ENCODE results near the gene SPEF1. TPM values are rescaled to one million over a fixed set of nuclear protein-coding genes. Genes with fewer than 3 reads are reported as not detected.
A peak's percentile ranks its signal among the peaks of the same experiment; 100 is the strongest.

Gene SPEF1
- total and polyA plus RNA-seq, 10 of the 15 experiments (the other 5 are each of a cell fraction or from before 2014, with no cell fraction given), result 0.12 TPM; not detected in 9

DNA sequence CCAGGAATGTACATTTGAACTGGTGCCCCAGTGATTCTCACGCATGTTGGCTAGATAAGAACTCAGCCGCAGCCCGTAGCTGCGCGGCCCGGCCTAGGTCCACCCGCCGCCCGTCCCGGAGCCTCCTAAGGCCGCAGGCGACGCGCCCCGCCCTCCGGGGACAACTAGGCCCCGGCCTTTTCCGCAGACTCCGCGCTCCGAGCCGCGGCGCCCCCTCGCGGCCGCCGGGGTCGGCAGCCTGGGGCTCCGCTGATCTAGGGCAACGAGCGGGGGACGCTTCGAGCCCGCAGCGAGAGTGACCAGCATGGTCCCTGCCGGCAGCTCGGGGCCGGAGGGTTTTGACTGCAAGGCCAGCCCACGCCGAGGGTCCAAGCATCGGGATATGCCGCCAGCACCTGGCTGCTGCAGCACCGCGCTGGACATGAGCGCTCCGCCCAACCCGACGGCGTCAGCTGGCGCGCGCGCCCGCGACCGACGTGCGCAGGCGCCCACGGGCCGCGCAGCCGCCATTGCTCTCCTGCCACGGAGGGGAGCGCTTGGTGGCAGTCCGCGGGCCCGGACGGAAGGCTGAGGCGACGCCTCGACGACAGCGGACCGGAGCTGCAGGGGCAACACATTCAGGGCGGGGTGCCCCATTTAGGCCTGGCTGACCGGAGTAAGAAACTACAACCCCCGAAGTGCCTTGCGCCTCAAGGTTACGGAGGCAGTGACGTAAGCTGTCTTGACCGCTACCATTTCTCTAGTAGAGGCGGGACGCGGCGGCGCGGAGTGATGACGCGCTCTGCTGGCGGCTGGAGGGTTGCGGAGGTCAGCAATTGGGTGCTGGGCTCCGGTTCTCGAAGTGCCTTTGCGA is 39.0 kb upstream of the SPEF1 start, which contains the start of gene AP5S1 (continued):
- TF ChIP-seq ASH2L (IDR thresholded peaks at IDR 0.05; ENCODE audit: borderline replicate concordance, low read depth), result peak; percentile 97; the same call in 1 of the 2 replicates
- TF ChIP-seq BACH1 (IDR thresholded peaks at IDR 0.05; ENCODE audit: borderline replicate concordance), result peak; percentile 84
- TF ChIP-seq, protein P1, sequence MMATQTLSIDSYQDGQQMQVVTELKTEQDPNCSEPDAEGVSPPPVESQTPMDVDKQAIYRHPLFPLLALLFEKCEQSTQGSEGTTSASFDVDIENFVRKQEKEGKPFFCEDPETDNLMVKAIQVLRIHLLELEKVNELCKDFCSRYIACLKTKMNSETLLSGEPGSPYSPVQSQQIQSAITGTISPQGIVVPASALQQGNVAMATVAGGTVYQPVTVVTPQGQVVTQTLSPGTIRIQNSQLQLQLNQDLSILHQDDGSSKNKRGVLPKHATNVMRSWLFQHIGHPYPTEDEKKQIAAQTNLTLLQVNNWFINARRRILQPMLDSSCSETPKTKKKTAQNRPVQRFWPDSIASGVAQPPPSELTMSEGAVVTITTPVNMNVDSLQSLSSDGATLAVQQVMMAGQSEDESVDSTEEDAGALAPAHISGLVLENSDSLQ (IDR thresholded peaks at IDR 0.05), result no peak
- TF ChIP-seq SUPT20H (IDR thresholded peaks at IDR 0.05; ENCODE audit: borderline replicate concordance, control insufficient read depth, low read depth, low read length), result no peak
- no peak for TF ChIP-seq MTA3 (IDR thresholded peaks at IDR 0.05; ENCODE audit: borderline replicate concordance, low read length)
- peak; percentile 99 for TF ChIP-seq LARP7 (IDR thresholded peaks at IDR 0.05)
- peak; percentile 99 for TF ChIP-seq IKZF1 (conservative IDR thresholded peaks at IDR 0.05)
- peak; percentile 92; the same call in 1 of the 2 replicates for TF ChIP-seq RB1 (IDR thresholded peaks at IDR 0.05; ENCODE audit: borderline replicate concordance)

GRCh38 chr20:3819411-3820047 is 38.3 kb upstream of the SPEF1 start:
- BruUV-seq (replicated peaks), result TSS peak; percentile 89

More at GRCh38 chr20:3819411-3820047, 38.3 kb upstream of the SPEF1 start:
- ATAC-seq (no peak), FAIRE-seq (no peak), DNase-seq (ENCODE audit: low read depth, low spot score) (no peak)
- peaks cover 5 to 9% of the 10 kb centered on the region in 2 experiments for H3K36me3 ChIP-seq (ENCODE audit: control insufficient read depth in 2 of 2, insufficient read depth in 2 of 2, low read length in 1 of 2)
- peak overlapping the region; percentile 99 for H3K27ac ChIP-seq (ENCODE audit: control insufficient read depth, insufficient read depth)
- H3K27me3 ChIP-seq (replicated peaks in 1 of 2; ENCODE audit: control insufficient read depth in 2 of 2, insufficient read depth in 2 of 2, low read length in 1 of 2), result no peaks in the 10 kb centered on the region
- H4K20me1 ChIP-seq (ENCODE audit: control insufficient read depth, insufficient read depth), result no peaks in the 10 kb centered on the region
- RAD21 ChIA-PET (ENCODE audit: unreplicated experiment), result interaction anchor here (1.2 to 2.4 kb wide), 5 partner anchors 20 to 51 kb away, joined by 5 to 26 read pairs (median 6); partner anchors contain the start of genes ADISSP, CDC25B, CENPB and SPEF1
- CTCF ChIA-PET, result interaction anchor here (0.7 to 5.5 kb wide), 11 partner anchors 9 to 190 kb away, joined by 3 to 85 read pairs (median 5); partner anchors contain the start of genes ADISSP, CDC25B and CENPB
- H3K9ac ChIP-seq (ENCODE audit: control insufficient read depth, insufficient read depth, low read length), result peak overlapping the region; percentile 95
- peaks cover 5% of the 10 kb centered on the region for H3K4me1 ChIP-seq (ENCODE audit: control insufficient read depth, insufficient read depth, low read length)
- SMC1A ChIA-PET (ENCODE audit: uncharacterized antibody, unreplicated experiment), result interaction anchor here (1.0 to 4.5 kb wide), 5 partner anchors 19 to 51 kb away, joined by 3 to 43 read pairs (median 6); partner anchors contain the start of genes CENPB and SPEF1
- H3K4me2 ChIP-seq (ENCODE audit: control insufficient read depth, insufficient read depth), result peak overlapping the region; percentile 92
- intact Hi-C loops (cut with micrococcal nuclease; ENCODE audit: unreplicated experiment), result loop anchor here (1.0 to 2.0 kb wide), 5 partner anchors 21 to 71 kb away; partner anchors contain the start of gene MAVS
- H3K4me3 ChIP-seq, result peak overlapping the region; percentile 73; the same call in 1 of the 2 replicates
- H3K9me3 ChIP-seq (replicated peaks; ENCODE audit: control insufficient read depth, insufficient read depth, low read length), result no peaks in the 10 kb centered on the region
- TF ChIP-seq, protein P2, sequence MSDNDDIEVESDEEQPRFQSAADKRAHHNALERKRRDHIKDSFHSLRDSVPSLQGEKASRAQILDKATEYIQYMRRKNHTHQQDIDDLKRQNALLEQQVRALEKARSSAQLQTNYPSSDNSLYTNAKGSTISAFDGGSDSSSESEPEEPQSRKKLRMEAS (IDR thresholded peaks at IDR 0.05; ENCODE audit: low read depth, low read length), result no peak
- TF ChIP-seq, protein P3, sequence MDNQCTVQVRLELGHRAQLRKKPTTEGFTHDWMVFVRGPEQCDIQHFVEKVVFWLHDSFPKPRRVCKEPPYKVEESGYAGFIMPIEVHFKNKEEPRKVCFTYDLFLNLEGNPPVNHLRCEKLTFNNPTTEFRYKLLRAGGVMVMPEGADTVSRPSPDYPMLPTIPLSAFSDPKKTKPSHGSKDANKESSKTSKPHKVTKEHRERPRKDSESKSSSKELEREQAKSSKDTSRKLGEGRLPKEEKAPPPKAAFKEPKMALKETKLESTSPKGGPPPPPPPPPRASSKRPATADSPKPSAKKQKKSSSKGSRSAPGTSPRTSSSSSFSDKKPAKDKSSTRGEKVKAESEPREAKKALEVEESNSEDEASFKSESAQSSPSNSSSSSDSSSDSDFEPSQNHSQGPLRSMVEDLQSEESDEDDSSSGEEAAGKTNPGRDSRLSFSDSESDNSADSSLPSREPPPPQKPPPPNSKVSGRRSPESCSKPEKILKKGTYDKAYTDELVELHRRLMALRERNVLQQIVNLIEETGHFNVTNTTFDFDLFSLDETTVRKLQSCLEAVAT (IDR thresholded peaks at IDR 0.05), result 0 out of 2 replicates have a peak, but pooled peaks have one; percentile 33
- 0 out of 2 replicates have a peak, but pooled peaks have one; percentile 27 for TF ChIP-seq ZBTB40 (IDR thresholded peaks at IDR 0.05; ENCODE audit: borderline replicate concordance)
- TF ChIP-seq NBN (IDR thresholded peaks at IDR 0.05), result 0 out of 2 replicates have a peak, but pooled peaks have one; percentile 14
- in situ Hi-C loops (cut with MboI), result no loop called here
- H2AFZ ChIP-seq (ENCODE audit: control insufficient read depth, low read depth, low read length), result peak overlapping the region; percentile 99
- WGBS (ENCODE audit: insufficient coverage, insufficient replicate concordance, low lambda C conversion rate, missing lambda C conversion rate), result 52% methylated on average over 20 of the region's 20 CpGs
- peaks cover 7% of the 10 kb centered on the region for H3K79me2 ChIP-seq (ENCODE audit: control insufficient read depth, insufficient read depth, low read length)
- POLR2A ChIA-PET, result interaction anchor here (0.5 to 2.6 kb wide), 12 partner anchors 19 to 264 kb away, joined by 3 to 17 read pairs (median 4); partner anchors contain the start of genes ADISSP, CDC25B, CENPB and RNF24
